IMR-90 (cell line): ENCODE measurements around the gene HSD17B11.

Source experiments
- CTCF ChIP-seq: conservative IDR thresholded peaks from 2 replicates; pipeline ENCODE4 v1.5.1; 2012; ENCODE audit warnings: mild to moderate bottlenecking, low read depth, low read length, improper control_type of control experiment
- MAZ ChIP-seq: IDR thresholded peaks from 2 replicates; pipeline ENCODE4 v1.6.1; 2012; ENCODE audit warnings: low read depth, mild to moderate bottlenecking, low read length, improper control_type of control experiment, moderate library complexity, borderline replicate concordance
- POLR2A ChIP-seq: IDR thresholded peaks from 2 replicates; pipeline ENCODE4 v1.6.1; 2012; ENCODE audit warnings: mild to moderate bottlenecking, low read depth, low read length
- RAD21 ChIP-seq: IDR thresholded peaks from 2 replicates; pipeline ENCODE4 v1.6.1; 2012; ENCODE audit warnings: low read length, improper control_type of control experiment
- RFX5 ChIP-seq: IDR thresholded peaks from 2 replicates; pipeline ENCODE4 v1.8.0; 2012; ENCODE audit warnings: low read depth, mild to moderate bottlenecking, low read length, moderate library complexity

- TF ChIP-seq MAZ (no peak), POLR2A (no peak), CTCF (no peak), RAD21 (no peak), RFX5 (no peak)
Measured at GRCh38 chr4:87298362-87298761, 92.6 kb downstream of the HSD17B11 start.
